Measurements from ENCODE around the gene CLMN. TPM values are rescaled to one million over a fixed set of nuclear protein-coding genes. Genes with fewer than 3 reads are reported as not detected.

The CLMN gene
- total and polyA plus RNA-seq, 2 experiments from 2014 or later: 3.2 to 5.7 TPM

DNA sequence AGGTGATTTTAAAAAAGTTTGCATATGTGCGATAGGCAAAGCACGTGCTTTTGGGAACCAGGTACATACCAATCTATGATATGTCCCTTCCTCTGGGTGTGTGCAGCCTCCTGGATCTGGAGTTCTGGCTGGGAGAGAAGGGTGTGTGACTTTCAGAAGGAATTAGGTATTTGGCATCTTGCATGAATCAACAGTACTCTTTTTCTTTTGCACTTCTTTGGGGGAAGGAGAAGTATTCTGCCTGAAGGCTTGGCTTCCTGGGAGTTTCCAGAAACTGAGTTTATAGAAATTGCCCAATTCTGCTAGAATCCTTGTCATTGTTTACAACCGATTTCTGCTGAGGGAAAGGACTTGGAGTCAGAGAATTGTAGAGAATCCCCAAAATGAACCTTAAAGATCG, 2.9 kb upstream of the CLMN start:
- Mint-ChIP-seq H3K9me3 (peaks cover 8% of the 10 kb centered on the region), H3K4me1 (peaks cover 15% of the 10 kb centered on the region), H3K36me3 (ENCODE audit: low read depth) (no peaks in the 10 kb centered on the region; the same call in 2 of the 3 replicates), H3K27ac (no peak overlapping the region), H3K4me3 (no peak overlapping the region), H3K27me3 (ENCODE audit: insufficient read depth, low read depth, poor library complexity) (peaks cover 22% of the 10 kb centered on the region)
- Histone ChIP-seq H3K4me1 (ENCODE audit: insufficient read depth) (peaks cover 16% of the 10 kb centered on the region), H4K20me1 (replicated peaks; ENCODE audit: insufficient read depth) (no peaks in the 10 kb centered on the region), H3F3A (replicated peaks; ENCODE audit: low read depth) (no peaks in the 10 kb centered on the region), H3K36me3 (ENCODE audit: insufficient read depth) (no peaks in the 10 kb centered on the region), H2AFZ (no peak overlapping the region), H3K27ac (ENCODE audit: low read depth) (no peak overlapping the region), H3K9me2 (ENCODE audit: insufficient read depth) (0 out of 2 replicates have a peak, but pooled peaks cover 1% of the 10 kb centered on the region), H3K4me2 (no peak overlapping the region), H3K4me3 (no peak overlapping the region), H3K27me3 (ENCODE audit: insufficient read depth) (peaks cover 27% of the 10 kb centered on the region), H3K79me2 (replicated peaks; ENCODE audit: insufficient read depth) (no peaks in the 10 kb centered on the region)
- TF ChIP-seq STAT1 (IDR thresholded peaks at IDR 0.05; ENCODE audit: unreplicated experiment) (no peak), JUNB (IDR thresholded peaks at IDR 0.05; ENCODE audit: unreplicated experiment) (no peak), ZNF331 (CRISPR knock-in tag; IDR thresholded peaks at IDR 0.05; ENCODE audit: low read depth) (no peak), ZNF114 (CRISPR knock-in tag; IDR thresholded peaks at IDR 0.05) (no peak), POLR2AphosphoS5 (IDR thresholded peaks at IDR 0.05; ENCODE audit: low read depth) (no peak), NANOG (IDR thresholded peaks at IDR 0.05; ENCODE audit: borderline replicate concordance) (no peak), EZH2 (IDR thresholded peaks at IDR 0.05; ENCODE audit: low read depth, unreplicated experiment) (no peak), CREB1 (CRISPR knock-in tag; IDR thresholded peaks at IDR 0.05; ENCODE audit: low read depth) (no peak)
- TF ChIP-seq, protein P1, sequence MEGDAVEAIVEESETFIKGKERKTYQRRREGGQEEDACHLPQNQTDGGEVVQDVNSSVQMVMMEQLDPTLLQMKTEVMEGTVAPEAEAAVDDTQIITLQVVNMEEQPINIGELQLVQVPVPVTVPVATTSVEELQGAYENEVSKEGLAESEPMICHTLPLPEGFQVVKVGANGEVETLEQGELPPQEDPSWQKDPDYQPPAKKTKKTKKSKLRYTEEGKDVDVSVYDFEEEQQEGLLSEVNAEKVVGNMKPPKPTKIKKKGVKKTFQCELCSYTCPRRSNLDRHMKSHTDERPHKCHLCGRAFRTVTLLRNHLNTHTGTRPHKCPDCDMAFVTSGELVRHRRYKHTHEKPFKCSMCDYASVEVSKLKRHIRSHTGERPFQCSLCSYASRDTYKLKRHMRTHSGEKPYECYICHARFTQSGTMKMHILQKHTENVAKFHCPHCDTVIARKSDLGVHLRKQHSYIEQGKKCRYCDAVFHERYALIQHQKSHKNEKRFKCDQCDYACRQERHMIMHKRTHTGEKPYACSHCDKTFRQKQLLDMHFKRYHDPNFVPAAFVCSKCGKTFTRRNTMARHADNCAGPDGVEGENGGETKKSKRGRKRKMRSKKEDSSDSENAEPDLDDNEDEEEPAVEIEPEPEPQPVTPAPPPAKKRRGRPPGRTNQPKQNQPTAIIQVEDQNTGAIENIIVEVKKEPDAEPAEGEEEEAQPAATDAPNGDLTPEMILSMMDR (conservative IDR thresholded peaks at IDR 0.05; ENCODE audit: low read depth in 2 of 2): no peak
- TF ChIP-seq, protein P2, sequence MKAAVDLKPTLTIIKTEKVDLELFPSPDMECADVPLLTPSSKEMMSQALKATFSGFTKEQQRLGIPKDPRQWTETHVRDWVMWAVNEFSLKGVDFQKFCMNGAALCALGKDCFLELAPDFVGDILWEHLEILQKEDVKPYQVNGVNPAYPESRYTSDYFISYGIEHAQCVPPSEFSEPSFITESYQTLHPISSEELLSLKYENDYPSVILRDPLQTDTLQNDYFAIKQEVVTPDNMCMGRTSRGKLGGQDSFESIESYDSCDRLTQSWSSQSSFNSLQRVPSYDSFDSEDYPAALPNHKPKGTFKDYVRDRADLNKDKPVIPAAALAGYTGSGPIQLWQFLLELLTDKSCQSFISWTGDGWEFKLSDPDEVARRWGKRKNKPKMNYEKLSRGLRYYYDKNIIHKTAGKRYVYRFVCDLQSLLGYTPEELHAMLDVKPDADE (IDR thresholded peaks at IDR 0.05): no peak
- TF ChIP-seq, protein P3, sequence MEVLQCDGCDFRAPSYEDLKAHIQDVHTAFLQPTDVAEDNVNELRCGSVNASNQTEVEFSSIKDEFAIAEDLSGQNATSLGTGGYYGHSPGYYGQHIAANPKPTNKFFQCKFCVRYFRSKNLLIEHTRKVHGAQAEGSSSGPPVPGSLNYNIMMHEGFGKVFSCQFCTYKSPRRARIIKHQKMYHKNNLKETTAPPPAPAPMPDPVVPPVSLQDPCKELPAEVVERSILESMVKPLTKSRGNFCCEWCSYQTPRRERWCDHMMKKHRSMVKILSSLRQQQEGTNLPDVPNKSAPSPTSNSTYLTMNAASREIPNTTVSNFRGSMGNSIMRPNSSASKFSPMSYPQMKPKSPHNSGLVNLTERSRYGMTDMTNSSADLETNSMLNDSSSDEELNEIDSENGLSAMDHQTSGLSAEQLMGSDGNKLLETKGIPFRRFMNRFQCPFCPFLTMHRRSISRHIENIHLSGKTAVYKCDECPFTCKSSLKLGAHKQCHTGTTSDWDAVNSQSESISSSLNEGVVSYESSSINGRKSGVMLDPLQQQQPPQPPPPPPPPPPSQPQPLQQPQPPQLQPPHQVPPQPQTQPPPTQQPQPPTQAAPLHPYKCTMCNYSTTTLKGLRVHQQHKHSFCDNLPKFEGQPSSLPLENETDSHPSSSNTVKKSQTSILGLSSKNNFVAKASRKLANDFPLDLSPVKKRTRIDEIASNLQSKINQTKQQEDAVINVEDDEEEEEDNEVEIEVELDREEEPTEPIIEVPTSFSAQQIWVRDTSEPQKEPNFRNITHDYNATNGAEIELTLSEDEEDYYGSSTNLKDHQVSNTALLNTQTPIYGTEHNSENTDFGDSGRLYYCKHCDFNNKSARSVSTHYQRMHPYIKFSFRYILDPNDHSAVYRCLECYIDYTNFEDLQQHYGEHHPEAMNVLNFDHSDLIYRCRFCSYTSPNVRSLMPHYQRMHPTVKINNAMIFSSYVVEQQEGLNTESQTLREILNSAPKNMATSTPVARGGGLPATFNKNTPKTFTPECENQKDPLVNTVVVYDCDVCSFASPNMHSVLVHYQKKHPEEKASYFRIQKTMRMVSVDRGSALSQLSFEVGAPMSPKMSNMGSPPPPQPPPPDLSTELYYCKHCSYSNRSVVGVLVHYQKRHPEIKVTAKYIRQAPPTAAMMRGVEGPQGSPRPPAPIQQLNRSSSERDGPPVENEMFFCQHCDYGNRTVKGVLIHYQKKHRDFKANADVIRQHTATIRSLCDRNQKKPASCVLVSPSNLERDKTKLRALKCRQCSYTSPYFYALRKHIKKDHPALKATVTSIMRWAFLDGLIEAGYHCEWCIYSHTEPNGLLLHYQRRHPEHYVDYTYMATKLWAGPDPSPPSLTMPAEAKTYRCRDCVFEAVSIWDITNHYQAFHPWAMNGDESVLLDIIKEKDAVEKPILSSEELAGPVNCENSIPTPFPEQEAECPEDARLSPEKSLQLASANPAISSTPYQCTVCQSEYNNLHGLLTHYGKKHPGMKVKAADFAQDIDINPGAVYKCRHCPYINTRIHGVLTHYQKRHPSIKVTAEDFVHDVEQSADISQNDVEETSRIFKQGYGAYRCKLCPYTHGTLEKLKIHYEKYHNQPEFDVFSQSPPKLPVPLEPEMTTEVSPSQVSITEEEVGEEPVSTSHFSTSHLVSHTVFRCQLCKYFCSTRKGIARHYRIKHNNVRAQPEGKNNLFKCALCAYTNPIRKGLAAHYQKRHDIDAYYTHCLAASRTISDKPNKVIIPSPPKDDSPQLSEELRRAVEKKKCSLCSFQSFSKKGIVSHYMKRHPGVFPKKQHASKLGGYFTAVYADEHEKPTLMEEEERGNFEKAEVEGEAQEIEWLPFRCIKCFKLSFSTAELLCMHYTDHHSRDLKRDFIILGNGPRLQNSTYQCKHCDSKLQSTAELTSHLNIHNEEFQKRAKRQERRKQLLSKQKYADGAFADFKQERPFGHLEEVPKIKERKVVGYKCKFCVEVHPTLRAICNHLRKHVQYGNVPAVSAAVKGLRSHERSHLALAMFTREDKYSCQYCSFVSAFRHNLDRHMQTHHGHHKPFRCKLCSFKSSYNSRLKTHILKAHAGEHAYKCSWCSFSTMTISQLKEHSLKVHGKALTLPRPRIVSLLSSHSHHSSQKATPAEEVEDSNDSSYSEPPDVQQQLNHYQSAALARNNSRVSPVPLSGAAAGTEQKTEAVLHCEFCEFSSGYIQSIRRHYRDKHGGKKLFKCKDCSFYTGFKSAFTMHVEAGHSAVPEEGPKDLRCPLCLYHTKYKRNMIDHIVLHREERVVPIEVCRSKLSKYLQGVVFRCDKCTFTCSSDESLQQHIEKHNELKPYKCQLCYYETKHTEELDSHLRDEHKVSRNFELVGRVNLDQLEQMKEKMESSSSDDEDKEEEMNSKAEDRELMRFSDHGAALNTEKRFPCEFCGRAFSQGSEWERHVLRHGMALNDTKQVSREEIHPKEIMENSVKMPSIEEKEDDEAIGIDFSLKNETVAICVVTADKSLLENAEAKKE (CRISPR knock-in tag; IDR thresholded peaks at IDR 0.05): no peak
- TF ChIP-seq, protein P4, sequence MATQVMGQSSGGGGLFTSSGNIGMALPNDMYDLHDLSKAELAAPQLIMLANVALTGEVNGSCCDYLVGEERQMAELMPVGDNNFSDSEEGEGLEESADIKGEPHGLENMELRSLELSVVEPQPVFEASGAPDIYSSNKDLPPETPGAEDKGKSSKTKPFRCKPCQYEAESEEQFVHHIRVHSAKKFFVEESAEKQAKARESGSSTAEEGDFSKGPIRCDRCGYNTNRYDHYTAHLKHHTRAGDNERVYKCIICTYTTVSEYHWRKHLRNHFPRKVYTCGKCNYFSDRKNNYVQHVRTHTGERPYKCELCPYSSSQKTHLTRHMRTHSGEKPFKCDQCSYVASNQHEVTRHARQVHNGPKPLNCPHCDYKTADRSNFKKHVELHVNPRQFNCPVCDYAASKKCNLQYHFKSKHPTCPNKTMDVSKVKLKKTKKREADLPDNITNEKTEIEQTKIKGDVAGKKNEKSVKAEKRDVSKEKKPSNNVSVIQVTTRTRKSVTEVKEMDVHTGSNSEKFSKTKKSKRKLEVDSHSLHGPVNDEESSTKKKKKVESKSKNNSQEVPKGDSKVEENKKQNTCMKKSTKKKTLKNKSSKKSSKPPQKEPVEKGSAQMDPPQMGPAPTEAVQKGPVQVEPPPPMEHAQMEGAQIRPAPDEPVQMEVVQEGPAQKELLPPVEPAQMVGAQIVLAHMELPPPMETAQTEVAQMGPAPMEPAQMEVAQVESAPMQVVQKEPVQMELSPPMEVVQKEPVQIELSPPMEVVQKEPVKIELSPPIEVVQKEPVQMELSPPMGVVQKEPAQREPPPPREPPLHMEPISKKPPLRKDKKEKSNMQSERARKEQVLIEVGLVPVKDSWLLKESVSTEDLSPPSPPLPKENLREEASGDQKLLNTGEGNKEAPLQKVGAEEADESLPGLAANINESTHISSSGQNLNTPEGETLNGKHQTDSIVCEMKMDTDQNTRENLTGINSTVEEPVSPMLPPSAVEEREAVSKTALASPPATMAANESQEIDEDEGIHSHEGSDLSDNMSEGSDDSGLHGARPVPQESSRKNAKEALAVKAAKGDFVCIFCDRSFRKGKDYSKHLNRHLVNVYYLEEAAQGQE (IDR thresholded peaks at IDR 0.05; ENCODE audit: unreplicated experiment): no peak
- no peak for DNase-seq (ENCODE audit: low spot score)
- ATAC-seq: no peak
